Neural progenitor cell (in vitro differentiated cells): ENCODE results near the gene AMTN. TPM values are rescaled to one million over a fixed set of nuclear protein-coding genes. Genes with fewer than 3 reads are reported as not detected.
"Not testable (repeated sequence)": the region's sequence is repeated elsewhere in the genome, so short reads cannot be mapped to it uniquely, and the experiment has no call there.

Experiments
- DNase-seq: peaks from one replicate; pipeline ENCODE4 v3.0.0-alpha.2; 2016; ENCODE audit warnings: low spot score
- H2AFZ ChIP-seq: fragments of 200-600 bp; sonication (generic); replicated peaks from 2 replicates; pipeline ENCODE4 v1.6.1; 2016; ENCODE audit warnings: antibody characterized with exemption
- H3F3A ChIP-seq: fragments of 200-600 bp; sonication (generic); 2 replicates; pipeline ENCODE4 v1.6.1; 2016; ENCODE audit warnings: antibody characterized with exemption, low read depth
- H3K27ac ChIP-seq: fragments of 200-600 bp; sonication (generic); 2 replicates; pipeline ENCODE4 v1.5.1; 2016; ENCODE audit warnings: mild to moderate bottlenecking
- H3K27me3 ChIP-seq: fragments of 200-600 bp; sonication (generic); 2 replicates; pipeline ENCODE4 v1.6.1; 2016; ENCODE audit warnings: mild to moderate bottlenecking, moderate library complexity
- H3K36me3 ChIP-seq: fragments of 200-600 bp; sonication (generic); 2 replicates; pipeline ENCODE4 v1.5.1; 2016
- H3K4me1 ChIP-seq: fragments of 200-600 bp; sonication (generic); 2 replicates; pipeline ENCODE4 v1.6.1; 2016; ENCODE audit warnings: mixed run types
- H3K4me2 ChIP-seq: fragments of 200-600 bp; sonication (generic); 2 replicates; pipeline ENCODE4 v1.6.1; 2016
- H3K4me3 ChIP-seq: fragments of 200-600 bp; sonication (generic); 2 replicates; pipeline ENCODE4 v1.5.1; 2016
- H3K79me2 ChIP-seq: fragments of 200-600 bp; sonication (generic); 2 replicates; pipeline ENCODE4 v1.6.1; 2016; ENCODE audit warnings: low read depth
- H3K9ac ChIP-seq: fragments of 200-600 bp; sonication (generic); 2 replicates; pipeline ENCODE4 v1.6.1; 2016
- H3K9me3 ChIP-seq: fragments of 200-600 bp; sonication (generic); 2 replicates; pipeline ENCODE4 v1.5.1; 2016; ENCODE audit warnings: low read depth
- H4K20me1 ChIP-seq: fragments of 200-600 bp; sonication (generic); 2 replicates; pipeline ENCODE4 v1.6.1; 2016; ENCODE audit warnings: low read depth
- H3K27ac Mint-ChIP-seq: 3 replicates; pipeline ENCODE4 v1.8.0; 2021; ENCODE audit warnings: mixed read lengths
- H3K27me3 Mint-ChIP-seq: 2 replicates; pipeline ENCODE4 v1.8.0; 2022; ENCODE audit warnings: low read depth, mild to moderate bottlenecking, inconsistent platforms, moderate library complexity, mixed read lengths; ENCODE audit not compliant: insufficient read depth
- H3K36me3 Mint-ChIP-seq: 3 replicates; pipeline ENCODE4 v1.8.0; 2021; ENCODE audit warnings: mixed read lengths
- H3K4me1 Mint-ChIP-seq: 3 replicates; pipeline ENCODE4 v1.8.0; 2021; ENCODE audit warnings: mixed read lengths
- H3K4me3 Mint-ChIP-seq: 3 replicates; pipeline ENCODE4 v1.8.0; 2021; ENCODE audit warnings: mild to moderate bottlenecking, moderate library complexity, mixed read lengths
- H3K9me3 Mint-ChIP-seq: 3 replicates; pipeline ENCODE4 v1.8.0; 2020; ENCODE audit warnings: mixed read lengths
- EZH2 ChIP-seq: fragments of 200-600 bp; sonication (generic); IDR thresholded peaks from 2 replicates; pipeline ENCODE4 v1.6.1; 2017; ENCODE audit warnings: antibody characterized with exemption, mild to moderate bottlenecking, moderate library complexity
- EZH2phosphoT487 ChIP-seq: fragments of 200-600 bp; sonication (generic); IDR thresholded peaks from 2 replicates; pipeline ENCODE4 v1.6.1; 2017; ENCODE audit warnings: antibody characterized with exemption
- total RNA-seq: library from RNA; depleted of rRNA; stranded (reverse); fragments of >200 nt; gene quantifications from 2 replicates; pipeline ENCODE4 v1.2.3, GENCODE V29; 2015; ENCODE audit warnings: low replicate concordance
- TF ChIP-seq, protein P1 (sequence below): fragments of 200-600 bp; sonication (generic); IDR thresholded peaks from 2 replicates; pipeline ENCODE4 v1.5.1; 2017; ENCODE audit warnings: antibody characterized with exemption, mild to moderate bottlenecking

AMTN gene
- total RNA-seq, 1 donor from 2014 or later = not detected

DNA sequence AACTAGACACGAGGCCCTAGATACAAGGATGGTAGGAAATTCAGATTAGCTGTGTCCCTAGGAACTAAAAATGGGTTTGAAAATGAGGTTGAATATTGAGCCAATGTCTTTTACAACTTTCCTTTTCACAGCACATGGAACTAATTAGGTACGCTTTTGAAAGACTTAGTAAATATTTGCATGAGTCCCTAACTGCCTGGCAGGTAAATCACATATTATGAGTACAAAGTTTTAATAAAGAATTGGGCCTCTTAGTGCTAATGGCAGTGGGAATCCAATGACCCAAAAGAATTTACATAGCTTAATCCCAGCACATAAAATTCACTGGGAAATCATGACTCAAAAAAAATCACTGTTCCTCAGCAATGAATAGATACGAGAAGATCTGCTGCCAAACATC is 29.6 kb upstream of the AMTN start:
- Histone ChIP-seq H3F3A (no peaks in the 10 kb centered on the region), H3K9me3 (no peaks in the 10 kb centered on the region), H3K36me3 (no peaks in the 10 kb centered on the region), H3K79me2 (no peaks in the 10 kb centered on the region), H3K4me1 (peaks cover 4% of the 10 kb centered on the region), H3K4me2 (no peak overlapping the region), H2AFZ (no peak overlapping the region), H3K9ac (no peak overlapping the region), H3K4me3 (no peak overlapping the region), H3K27ac (no peak overlapping the region), H4K20me1 (no peaks in the 10 kb centered on the region), H3K27me3 (no peaks in the 10 kb centered on the region)
- Mint-ChIP-seq H3K4me1 (peaks cover 5% of the 10 kb centered on the region), H3K9me3 (peaks cover 3% of the 10 kb centered on the region), H3K4me3 (no peak overlapping the region), H3K36me3 (no peaks in the 10 kb centered on the region), H3K27ac (no peak overlapping the region), H3K27me3 (no peaks in the 10 kb centered on the region)
- TF ChIP-seq EZH2phosphoT487 = no peak
- no peak for TF ChIP-seq EZH2
- TF ChIP-seq, protein P1, sequence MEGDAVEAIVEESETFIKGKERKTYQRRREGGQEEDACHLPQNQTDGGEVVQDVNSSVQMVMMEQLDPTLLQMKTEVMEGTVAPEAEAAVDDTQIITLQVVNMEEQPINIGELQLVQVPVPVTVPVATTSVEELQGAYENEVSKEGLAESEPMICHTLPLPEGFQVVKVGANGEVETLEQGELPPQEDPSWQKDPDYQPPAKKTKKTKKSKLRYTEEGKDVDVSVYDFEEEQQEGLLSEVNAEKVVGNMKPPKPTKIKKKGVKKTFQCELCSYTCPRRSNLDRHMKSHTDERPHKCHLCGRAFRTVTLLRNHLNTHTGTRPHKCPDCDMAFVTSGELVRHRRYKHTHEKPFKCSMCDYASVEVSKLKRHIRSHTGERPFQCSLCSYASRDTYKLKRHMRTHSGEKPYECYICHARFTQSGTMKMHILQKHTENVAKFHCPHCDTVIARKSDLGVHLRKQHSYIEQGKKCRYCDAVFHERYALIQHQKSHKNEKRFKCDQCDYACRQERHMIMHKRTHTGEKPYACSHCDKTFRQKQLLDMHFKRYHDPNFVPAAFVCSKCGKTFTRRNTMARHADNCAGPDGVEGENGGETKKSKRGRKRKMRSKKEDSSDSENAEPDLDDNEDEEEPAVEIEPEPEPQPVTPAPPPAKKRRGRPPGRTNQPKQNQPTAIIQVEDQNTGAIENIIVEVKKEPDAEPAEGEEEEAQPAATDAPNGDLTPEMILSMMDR = no peak
- no peak for DNase-seq

DNA sequence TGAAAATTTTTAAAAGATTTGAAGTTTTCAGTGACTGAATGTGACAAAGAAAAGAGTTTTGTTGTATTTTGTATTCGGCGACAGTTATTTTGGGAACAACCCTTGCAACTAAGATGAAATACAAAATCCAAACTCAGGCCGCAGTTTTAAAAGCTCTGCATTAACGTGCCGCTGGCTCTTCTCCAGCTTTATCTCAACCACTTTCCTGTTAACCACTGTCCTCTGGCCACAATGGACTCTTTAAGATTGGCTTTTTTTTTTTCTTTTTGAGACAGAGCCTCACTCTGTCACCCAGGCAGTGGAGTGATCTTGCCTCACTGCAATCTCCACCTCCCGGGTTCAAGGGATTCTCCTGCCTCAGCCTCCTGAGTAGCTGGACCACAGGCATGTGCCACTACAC is 22.1 kb upstream of the AMTN start:
- Mint-ChIP-seq H3K4me3 (no peak overlapping the region), H3K27ac (no peak overlapping the region), H3K9me3 (peaks cover 3% of the 10 kb centered on the region), H3K36me3 (no peaks in the 10 kb centered on the region), H3K4me1 (peaks cover 12% of the 10 kb centered on the region), H3K27me3 (peaks cover 2% of the 10 kb centered on the region)
- Histone ChIP-seq H4K20me1 (no peaks in the 10 kb centered on the region), H3K9ac (no peak overlapping the region), H3K27me3 (no peaks in the 10 kb centered on the region), H3F3A (no peaks in the 10 kb centered on the region), H2AFZ (no peak overlapping the region), H3K36me3 (no peaks in the 10 kb centered on the region), H3K9me3 (no peaks in the 10 kb centered on the region), H3K4me1 (peaks cover 14% of the 10 kb centered on the region), H3K27ac (no peak overlapping the region), H3K4me3 (no peak overlapping the region), H3K4me2 (no peak overlapping the region), H3K79me2 (no peaks in the 10 kb centered on the region)
- TF ChIP-seq, protein P1 = no peak
- TF ChIP-seq EZH2phosphoT487 (no peak), EZH2 (no peak)
- no peak for DNase-seq

GRCh38 chr4:70501838-70502237 is 16.5 kb upstream of the AMTN start:
- H3K27me3 Mint-ChIP-seq, H3K4me3 Mint-ChIP-seq, H3K27me3 ChIP-seq, H3K4me1 ChIP-seq, H3K4me1 Mint-ChIP-seq, H3K9me3 Mint-ChIP-seq, H2AFZ ChIP-seq, H3K27ac Mint-ChIP-seq, H3K36me3 Mint-ChIP-seq, H3K27ac ChIP-seq, H3K4me2 ChIP-seq, H3F3A ChIP-seq, H3K4me3 ChIP-seq, H3K79me2 ChIP-seq, DNase-seq, H3K9ac ChIP-seq, H3K9me3 ChIP-seq, H3K36me3 ChIP-seq, H4K20me1 ChIP-seq: not testable (repeated sequence)

GRCh38 chr4:70504733-70505132 is 13.6 kb upstream of the AMTN start:
- H3K9me3 ChIP-seq = no peaks in the 10 kb centered on the region
- peaks cover 3% of the 10 kb centered on the region for H3K27me3 Mint-ChIP-seq
- H3K36me3 Mint-ChIP-seq = no peaks in the 10 kb centered on the region
- no peaks in the 10 kb centered on the region for H3K4me1 ChIP-seq
- TF ChIP-seq EZH2phosphoT487 = no peak
- no peak for TF ChIP-seq EZH2
- TF ChIP-seq, protein P1 = no peak
- no peak overlapping the region for H3K4me3 ChIP-seq
- H3K9ac ChIP-seq = no peak overlapping the region
- H3K36me3 ChIP-seq = no peaks in the 10 kb centered on the region
- no peaks in the 10 kb centered on the region for H3K79me2 ChIP-seq
- H3K27me3 ChIP-seq = peaks cover 4% of the 10 kb centered on the region
- DNase-seq = no peak
- H3F3A ChIP-seq = no peaks in the 10 kb centered on the region
- H3K27ac ChIP-seq = no peak overlapping the region
- H3K9me3 Mint-ChIP-seq = no peaks in the 10 kb centered on the region
- H3K4me2 ChIP-seq = no peak overlapping the region
- H4K20me1 ChIP-seq = no peaks in the 10 kb centered on the region
- H2AFZ ChIP-seq = peak overlapping the region; percentile 22
- no peak overlapping the region for H3K27ac Mint-ChIP-seq
- H3K4me1 Mint-ChIP-seq = no peaks in the 10 kb centered on the region
- no peak overlapping the region for H3K4me3 Mint-ChIP-seq
